Measurements from ENCODE around the gene MYH13.

GRCh38 chr17:10317543-10317834, 55.3 kb downstream of the MYH13 start:
- TF ChIP-seq BHLHE40 (IDR thresholded peaks at IDR 0.05; ENCODE audit: borderline replicate concordance) (no peak), SP1 (IDR thresholded peaks at IDR 0.05) (no peak), SUZ12 (IDR thresholded peaks at IDR 0.05) (no peak)

All from HEK293T (cell line).